Activated naive CD4-positive, alpha-beta T cell treated with anti-CD3 and anti-CD28 coated beads, Interleukin-2, amount 50 U/mL, for 24 hours (primary cell): Measurements from ENCODE around the gene ATP2A3.

Experiments
- H3K27ac Mint-ChIP-seq: one replicate; pipeline ENCODE4 v1.8.0; 2021; ENCODE audit warnings: mild to moderate bottlenecking, mixed read lengths
- H3K27me3 Mint-ChIP-seq: one replicate; pipeline ENCODE4 v1.8.0; 2021; ENCODE audit warnings: mixed read lengths
- H3K36me3 Mint-ChIP-seq: one replicate; pipeline ENCODE4 v1.8.0; 2021; ENCODE audit warnings: mixed read lengths
- H3K4me1 Mint-ChIP-seq: one replicate; pipeline ENCODE4 v1.8.0; 2021; ENCODE audit warnings: mixed read lengths
- H3K4me3 Mint-ChIP-seq: one replicate; pipeline ENCODE4 v1.8.0; 2021; ENCODE audit warnings: mild to moderate bottlenecking, mixed read lengths
- H3K9me3 Mint-ChIP-seq: one replicate; pipeline ENCODE4 v1.8.0; 2021; ENCODE audit warnings: mixed read lengths

The ATP2A3 gene

GRCh38 chr17:3891626-3892094, 72.6 kb downstream of the ATP2A3 start:
- Mint-ChIP-seq H3K4me1 (peaks cover 43% of the 10 kb centered on the region), H3K9me3 (no peaks in the 10 kb centered on the region), H3K4me3 (peak overlapping the region; percentile 73), H3K27ac (peak overlapping the region; percentile 39), H3K36me3 (no peaks in the 10 kb centered on the region), H3K27me3 (no peaks in the 10 kb centered on the region)

DNA sequence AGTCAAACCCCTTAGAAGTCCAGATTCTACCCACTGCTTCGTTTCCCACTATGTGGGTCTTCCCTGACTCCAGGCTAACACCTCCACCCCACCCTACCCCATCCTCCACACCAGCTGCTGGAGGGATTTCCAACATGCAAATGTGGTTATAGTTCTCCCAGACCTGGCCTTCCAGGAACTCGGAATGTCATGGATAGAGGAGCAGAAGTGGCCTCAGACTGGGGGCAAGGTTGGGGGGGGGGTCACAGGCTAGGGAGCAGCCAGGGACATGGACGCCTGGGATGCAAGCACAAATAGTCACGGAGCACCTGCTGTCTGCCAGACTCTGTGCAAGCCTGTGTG, 73.4 kb downstream of the ATP2A3 start:
- Mint-ChIP-seq H3K9me3 (no peaks in the 10 kb centered on the region), H3K36me3 (no peaks in the 10 kb centered on the region), H3K27ac (no peak overlapping the region), H3K4me1 (peaks cover 49% of the 10 kb centered on the region), H3K4me3 (peak overlapping the region; percentile 73), H3K27me3 (no peaks in the 10 kb centered on the region)

GRCh38 chr17:3890082-3890877, 74.0 kb downstream of the ATP2A3 start:
- Mint-ChIP-seq H3K27ac (no peak overlapping the region), H3K9me3 (no peaks in the 10 kb centered on the region), H3K4me1 (peaks cover 49% of the 10 kb centered on the region), H3K36me3 (no peaks in the 10 kb centered on the region), H3K4me3 (peak overlapping the region; percentile 73), H3K27me3 (no peaks in the 10 kb centered on the region)

DNA sequence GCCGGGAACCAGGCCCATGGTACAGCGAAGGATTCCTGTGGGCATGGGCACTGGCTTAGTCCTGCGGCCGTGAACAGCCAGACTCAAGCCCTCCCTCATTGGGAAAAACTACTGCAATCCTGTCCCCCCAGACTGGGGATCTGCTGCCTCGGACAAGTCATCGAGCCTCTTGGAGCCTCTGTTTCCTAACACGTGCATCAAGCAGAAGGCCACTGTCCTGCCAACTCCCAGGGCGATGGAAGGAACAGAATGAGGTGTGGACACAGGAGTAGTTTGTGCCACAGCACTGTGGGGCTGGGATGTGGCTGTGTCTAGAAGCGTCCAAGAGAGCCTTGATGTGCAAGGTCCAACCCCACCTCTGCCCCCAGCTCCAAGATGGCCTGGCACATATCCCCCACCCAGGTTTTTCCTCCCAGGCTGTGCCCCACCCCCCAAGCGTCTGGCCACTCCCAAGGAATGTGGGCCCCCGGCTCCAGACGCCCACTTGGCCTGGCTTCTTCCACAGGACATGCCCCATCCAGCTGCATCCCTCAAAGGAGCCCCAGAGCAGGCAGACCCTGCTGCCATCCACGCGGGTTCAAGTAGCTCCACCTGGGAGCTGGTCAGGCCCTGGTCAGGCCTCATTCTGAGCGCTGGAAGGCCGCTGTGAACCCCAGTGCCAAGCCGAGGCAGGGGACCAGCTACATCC, 74.8 kb downstream of the ATP2A3 start:
- Mint-ChIP-seq H3K4me3 (no peak overlapping the region), H3K9me3 (no peaks in the 10 kb centered on the region), H3K4me1 (peaks cover 49% of the 10 kb centered on the region), H3K36me3 (no peaks in the 10 kb centered on the region), H3K27ac (no peak overlapping the region), H3K27me3 (no peaks in the 10 kb centered on the region)

DNA sequence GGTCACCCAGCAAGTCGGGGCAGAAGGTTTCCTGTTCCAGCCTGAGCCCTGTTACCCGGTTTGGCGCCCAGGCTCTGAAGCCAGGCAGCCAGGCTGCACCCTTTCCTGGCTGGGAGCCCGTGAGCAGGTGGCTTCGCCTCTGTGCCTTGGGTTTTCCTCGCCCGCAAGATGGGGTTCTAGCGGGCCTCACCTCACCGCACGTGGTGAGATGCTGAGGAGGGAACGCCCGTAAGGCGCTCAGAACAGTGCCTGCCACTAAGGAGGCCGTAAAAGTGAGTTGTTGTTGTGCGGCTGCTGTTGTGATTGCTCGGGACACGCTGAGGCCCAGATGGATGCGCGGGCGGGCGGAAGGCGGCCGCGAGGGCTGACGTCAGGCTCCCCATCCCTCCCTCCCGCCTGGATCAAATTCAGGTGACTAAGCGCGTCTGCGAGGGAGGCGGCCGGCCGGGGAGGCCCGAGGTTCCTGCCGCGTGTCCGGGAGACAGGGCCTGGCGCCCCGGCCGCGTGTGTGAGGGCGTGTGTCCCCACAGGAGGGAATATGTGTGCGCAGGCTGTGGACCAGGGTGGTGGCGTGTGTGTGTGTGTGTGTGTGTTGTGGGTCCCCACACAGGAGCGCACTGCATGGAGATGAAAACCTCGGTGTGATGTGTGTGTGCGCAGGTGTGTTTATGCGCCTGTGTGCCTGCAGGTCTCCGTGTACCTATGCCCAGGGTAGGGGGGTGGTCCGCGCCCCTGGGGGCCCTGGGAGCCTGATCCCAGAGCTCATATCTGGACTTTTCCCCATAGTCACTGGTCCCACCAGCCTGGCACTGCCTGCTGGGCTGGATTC, 75.7 kb downstream of the ATP2A3 start:
- Mint-ChIP-seq H3K27me3 (no peaks in the 10 kb centered on the region), H3K4me1 (peaks cover 43% of the 10 kb centered on the region), H3K27ac (no peak overlapping the region), H3K4me3 (no peak overlapping the region), H3K36me3 (no peaks in the 10 kb centered on the region), H3K9me3 (no peaks in the 10 kb centered on the region)

GRCh38 chr17:3887804-3888203, 76.4 kb downstream of the ATP2A3 start:
- Mint-ChIP-seq H3K9me3 (no peaks in the 10 kb centered on the region), H3K4me1 (peaks cover 40% of the 10 kb centered on the region), H3K36me3 (no peaks in the 10 kb centered on the region), H3K27ac (no peak overlapping the region), H3K4me3 (peak overlapping the region; percentile 20), H3K27me3 (no peaks in the 10 kb centered on the region)

DNA sequence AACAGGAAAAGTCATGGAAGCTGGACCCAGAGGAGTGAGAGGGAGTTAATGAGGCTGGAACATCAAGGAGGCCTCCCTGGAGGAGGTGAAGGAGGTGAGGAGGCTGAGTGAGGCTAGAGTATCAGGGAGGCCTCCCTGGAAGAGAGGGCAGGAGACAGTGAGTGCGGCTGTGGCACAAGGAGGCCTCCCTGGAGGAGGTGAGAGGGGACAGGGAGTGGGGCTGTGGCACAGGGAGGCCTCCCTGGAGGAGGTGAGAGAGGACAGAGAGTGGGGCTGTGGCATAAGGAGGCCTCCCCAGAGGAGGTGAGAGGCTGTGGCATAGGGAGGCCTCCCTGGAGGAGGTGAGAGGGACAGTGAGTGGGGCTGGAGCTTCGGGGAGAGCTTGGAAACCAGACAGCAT, 76.8 kb downstream of the ATP2A3 start:
- peak overlapping the region; percentile 68 for H3K4me3 Mint-ChIP-seq
- H3K9me3 Mint-ChIP-seq, result no peaks in the 10 kb centered on the region
- H3K27me3 Mint-ChIP-seq, result no peaks in the 10 kb centered on the region
- peak overlapping the region; percentile 75 for H3K27ac Mint-ChIP-seq
- peaks cover 40% of the 10 kb centered on the region for H3K4me1 Mint-ChIP-seq
- H3K36me3 Mint-ChIP-seq, result no peaks in the 10 kb centered on the region

DNA sequence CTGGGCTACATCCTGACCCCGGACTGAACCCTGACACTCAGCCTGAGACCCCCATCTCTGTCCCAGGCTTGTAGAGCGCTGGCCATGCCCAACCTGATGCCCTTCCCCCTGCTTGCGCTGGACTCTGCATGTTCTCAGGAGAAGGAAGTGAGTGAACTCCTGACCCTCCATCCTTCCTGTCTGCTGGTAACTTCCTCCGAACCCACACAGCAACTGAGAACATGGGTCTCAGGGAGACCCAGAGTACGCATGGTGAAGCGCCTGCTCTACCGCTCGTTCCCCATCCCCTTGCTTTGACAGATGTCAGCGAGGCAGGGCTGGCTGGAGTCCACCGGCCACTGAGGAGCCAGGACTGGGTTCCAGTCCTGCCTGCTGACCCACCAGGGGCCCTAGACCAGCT, 77.5 kb downstream of the ATP2A3 start:
- Mint-ChIP-seq H3K27me3 (no peaks in the 10 kb centered on the region), H3K4me3 (peak overlapping the region; percentile 68)

GRCh38 chr17:3885970-3886369, 78.3 kb downstream of the ATP2A3 start:
- Mint-ChIP-seq H3K4me1 (peaks cover 31% of the 10 kb centered on the region), H3K4me3 (no peak overlapping the region)

More for the DNA sequence above, 77.5 kb downstream of the ATP2A3 start:
- Mint-ChIP-seq H3K36me3 (no peaks in the 10 kb centered on the region), H3K9me3 (no peaks in the 10 kb centered on the region), H3K4me1 (peaks cover 39% of the 10 kb centered on the region), H3K27ac (peak overlapping the region; percentile 35)

DNA sequence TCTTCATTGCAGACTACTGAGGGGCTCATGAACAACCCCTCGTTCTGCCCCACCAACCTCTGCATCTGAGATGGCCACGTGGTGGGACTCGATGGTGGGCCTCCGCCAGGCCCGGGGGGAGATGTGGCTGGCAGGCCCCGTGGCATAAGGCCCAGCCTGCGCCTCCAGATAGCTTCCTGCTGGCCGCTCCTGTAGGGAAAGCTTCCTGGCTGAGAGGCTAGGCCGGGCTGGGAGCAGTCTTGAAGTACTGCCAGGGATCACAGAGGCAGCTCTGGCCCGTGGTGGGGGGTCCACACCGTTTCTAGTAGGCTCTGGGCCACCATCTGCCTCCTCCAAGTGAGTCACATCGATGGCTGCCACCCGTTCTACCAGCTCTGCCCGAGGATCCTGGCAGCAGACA, 79.0 kb downstream of the ATP2A3 start:
- no peaks in the 10 kb centered on the region for H3K9me3 Mint-ChIP-seq
- no peak overlapping the region for H3K27ac Mint-ChIP-seq
- H3K4me3 Mint-ChIP-seq, result no peak overlapping the region
- H3K27me3 Mint-ChIP-seq, result no peaks in the 10 kb centered on the region
- H3K36me3 Mint-ChIP-seq, result no peaks in the 10 kb centered on the region
- peaks cover 25% of the 10 kb centered on the region for H3K4me1 Mint-ChIP-seq

More at GRCh38 chr17:3885970-3886369, 78.3 kb downstream of the ATP2A3 start:
- H3K36me3 Mint-ChIP-seq, result no peaks in the 10 kb centered on the region
- no peaks in the 10 kb centered on the region for H3K9me3 Mint-ChIP-seq
- H3K27me3 Mint-ChIP-seq, result no peaks in the 10 kb centered on the region
- no peak overlapping the region for H3K27ac Mint-ChIP-seq

- H3K4me3 Mint-ChIP-seq, result no peak overlapping the region
- no peaks in the 10 kb centered on the region for H3K9me3 Mint-ChIP-seq
- no peaks in the 10 kb centered on the region for H3K36me3 Mint-ChIP-seq
- no peaks in the 10 kb centered on the region for H3K27me3 Mint-ChIP-seq
- peaks cover 24% of the 10 kb centered on the region for H3K4me1 Mint-ChIP-seq
- no peak overlapping the region for H3K27ac Mint-ChIP-seq
These were observed 80.0 kb downstream of the ATP2A3 start for GRCh38 chr17:3884188-3884587.

GRCh38 chr17:3882276-3882675, 82.0 kb downstream of the ATP2A3 start:
- Mint-ChIP-seq H3K27ac (no peak overlapping the region), H3K4me3 (no peak overlapping the region), H3K9me3 (no peaks in the 10 kb centered on the region), H3K4me1 (peaks cover 12% of the 10 kb centered on the region), H3K36me3 (no peaks in the 10 kb centered on the region), H3K27me3 (no peaks in the 10 kb centered on the region)

DNA sequence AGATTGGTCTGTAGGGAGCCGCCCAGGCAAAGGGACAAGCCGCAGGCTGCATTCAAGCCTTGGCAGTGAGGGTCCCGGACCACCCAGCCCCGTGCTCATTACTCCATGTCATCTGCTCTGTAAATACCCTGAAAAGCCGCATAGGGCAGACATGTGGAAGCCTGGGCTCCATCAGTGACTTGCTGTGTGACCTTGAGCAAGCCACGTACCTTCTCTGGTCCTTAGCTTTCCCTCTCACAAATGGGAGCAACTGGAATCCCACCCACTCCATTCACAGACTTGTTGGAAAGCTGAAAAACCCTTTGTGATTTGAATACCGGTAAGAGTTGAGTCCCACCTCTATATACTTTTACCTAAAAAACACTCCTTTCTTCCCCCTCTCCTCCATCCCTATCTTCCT, 83.3 kb downstream of the ATP2A3 start:
- H3K4me3 Mint-ChIP-seq, result no peak overlapping the region
- H3K27me3 Mint-ChIP-seq, result no peaks in the 10 kb centered on the region
- no peaks in the 10 kb centered on the region for H3K4me1 Mint-ChIP-seq
- no peaks in the 10 kb centered on the region for H3K9me3 Mint-ChIP-seq
- no peak overlapping the region for H3K27ac Mint-ChIP-seq
- no peaks in the 10 kb centered on the region for H3K36me3 Mint-ChIP-seq

- Mint-ChIP-seq H3K4me1 (no peaks in the 10 kb centered on the region), H3K27ac (no peak overlapping the region), H3K4me3 (no peak overlapping the region), H3K27me3 (no peaks in the 10 kb centered on the region), H3K36me3 (peaks cover 2% of the 10 kb centered on the region), H3K9me3 (no peaks in the 10 kb centered on the region)
These were observed 84.4 kb downstream of the ATP2A3 start for GRCh38 chr17:3879591-3880417.

GRCh38 chr17:3879186-3879585, 85.1 kb downstream of the ATP2A3 start:
- Mint-ChIP-seq H3K4me1 (no peaks in the 10 kb centered on the region), H3K27me3 (no peaks in the 10 kb centered on the region), H3K27ac (no peak overlapping the region), H3K4me3 (no peak overlapping the region), H3K9me3 (no peaks in the 10 kb centered on the region), H3K36me3 (peaks cover 2% of the 10 kb centered on the region)
